Vagina (tissue), 2 donors: ENCODE measurements around the gene BAHCC1.

Source experiments
- CTCF ChIP-seq, 3 experiments: fragments of 450-650 bp in 2 of 3; fragments of 200-600 bp in 1 of 3; sonication (generic) in 1 of 3; IDR thresholded peaks; one replicate each; pipeline ENCODE4 v1.5.1; 2017 to 2019; ENCODE audit warnings: antibody characterized with exemption in 3 of 3, mild to moderate bottlenecking in 2 of 3, moderate library complexity in 2 of 3
- POLR2A ChIP-seq, 2 donors: fragments of 450-650 bp; IDR thresholded peaks; one replicate each; pipeline ENCODE4 v1.6.1; 2017; ENCODE audit warnings: antibody characterized with exemption in 2 of 2, mild to moderate bottlenecking in 2 of 2, moderate library complexity in 2 of 2
- POLR2AphosphoS5 ChIP-seq, 2 donors: sonication (generic); formaldehyde crosslinking; IDR thresholded peaks; one replicate each; pipeline ENCODE4 v1.9.0; 2017; ENCODE audit warnings: antibody characterized with exemption in 2 of 2, mild to moderate bottlenecking in 2 of 2, low read depth in 1 of 2; ENCODE audit not compliant: insufficient read depth in 1 of 2

- TF ChIP-seq CTCF (IDR thresholded peaks at IDR 0.05) (no peak), POLR2A (IDR thresholded peaks at IDR 0.05) (no peak), POLR2AphosphoS5 (IDR thresholded peaks at IDR 0.05; ENCODE audit: insufficient read depth in 1 of 2, low read depth in 1 of 2) (no peak)
Observed at GRCh38 chr17:81440511-81441244, 45.4 kb downstream of the BAHCC1 start.
